Type B pancreatic cell (in vitro differentiated cells): ENCODE measurements around the gene CCDC85A. TPM values are rescaled to one million over a fixed set of nuclear protein-coding genes. Genes with fewer than 3 reads are reported as not detected.

Experiments used
- DNase-seq: peaks from one replicate; pipeline ENCODE4 v3.0.0; 2021; ENCODE audit warnings: mixed read lengths; ENCODE audit not compliant: unreplicated experiment; ENCODE audit errors: extremely low spot score
- H3K27ac Mint-ChIP-seq: 2 replicates; pipeline ENCODE4 v1.8.0; 2021; ENCODE audit warnings: mild to moderate bottlenecking, mixed read lengths
- H3K27me3 Mint-ChIP-seq: 2 replicates; pipeline ENCODE4 v1.8.0; 2021; ENCODE audit warnings: mixed read lengths
- H3K36me3 Mint-ChIP-seq: 2 replicates; pipeline ENCODE4 v1.8.0; 2021; ENCODE audit warnings: mixed read lengths
- H3K4me1 Mint-ChIP-seq: one replicate; pipeline ENCODE4 v1.8.0; 2021; ENCODE audit warnings: mixed read lengths; ENCODE audit not compliant: unreplicated experiment
- H3K4me3 Mint-ChIP-seq: 2 replicates; pipeline ENCODE4 v1.8.0; 2021; ENCODE audit warnings: mild to moderate bottlenecking, mixed read lengths
- H3K9me3 Mint-ChIP-seq: 2 replicates; pipeline ENCODE4 v1.8.0; 2021; ENCODE audit warnings: mixed read lengths
- CTCF ChIP-seq: fragments of 200-600 bp; sonication (generic); conservative IDR thresholded peaks from 2 replicates; pipeline ENCODE4 v1.5.0; 2021; ENCODE audit warnings: antibody characterized with exemption, mild to moderate bottlenecking
- total RNA-seq: library from RNA; stranded (reverse); gene quantifications from 2 replicates; pipeline ENCODE4 v1.2.1, GENCODE V29; 2021; ENCODE audit warnings: low replicate concordance

CCDC85A gene
- total RNA-seq, 1 donor from 2014 or later: 2.1 TPM

- Mint-ChIP-seq H3K9me3 (no peaks in the 10 kb centered on the region), H3K36me3 (no peaks in the 10 kb centered on the region), H3K4me3 (no peak overlapping the region), H3K27ac (no peak overlapping the region), H3K4me1 (no peaks in the 10 kb centered on the region), H3K27me3 (no peaks in the 10 kb centered on the region)
- DNase-seq: no peak
- no peak for TF ChIP-seq CTCF
These were observed 46.4 kb downstream of the CCDC85A start for GRCh38 chr2:56230156-56230555.

DNA sequence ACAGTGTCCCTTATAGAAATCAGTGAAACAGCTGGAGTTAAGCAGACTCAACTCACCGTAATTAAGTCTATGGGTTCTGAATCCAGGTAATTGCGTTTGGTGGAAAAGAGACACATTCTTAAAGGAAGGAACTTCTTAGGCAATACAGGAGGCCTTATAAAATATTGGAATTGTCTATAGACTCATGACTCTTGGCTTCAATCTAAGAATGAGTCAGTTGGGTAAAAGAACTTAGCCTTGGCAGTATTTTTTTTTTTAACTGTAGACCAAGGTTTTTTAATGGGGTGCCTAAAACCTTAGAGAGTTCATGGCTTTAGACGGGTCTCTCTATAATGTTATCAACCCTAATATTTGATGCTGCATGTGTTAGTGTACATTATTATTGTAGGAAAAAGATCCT, 47.6 kb downstream of the CCDC85A start:
- no peaks in the 10 kb centered on the region for H3K9me3 Mint-ChIP-seq
- DNase-seq: no peak
- H3K27me3 Mint-ChIP-seq: no peaks in the 10 kb centered on the region
- H3K4me3 Mint-ChIP-seq: no peak overlapping the region
- H3K36me3 Mint-ChIP-seq: no peaks in the 10 kb centered on the region
- H3K27ac Mint-ChIP-seq: no peak overlapping the region
- no peaks in the 10 kb centered on the region for H3K4me1 Mint-ChIP-seq
- no peak for TF ChIP-seq CTCF

DNA sequence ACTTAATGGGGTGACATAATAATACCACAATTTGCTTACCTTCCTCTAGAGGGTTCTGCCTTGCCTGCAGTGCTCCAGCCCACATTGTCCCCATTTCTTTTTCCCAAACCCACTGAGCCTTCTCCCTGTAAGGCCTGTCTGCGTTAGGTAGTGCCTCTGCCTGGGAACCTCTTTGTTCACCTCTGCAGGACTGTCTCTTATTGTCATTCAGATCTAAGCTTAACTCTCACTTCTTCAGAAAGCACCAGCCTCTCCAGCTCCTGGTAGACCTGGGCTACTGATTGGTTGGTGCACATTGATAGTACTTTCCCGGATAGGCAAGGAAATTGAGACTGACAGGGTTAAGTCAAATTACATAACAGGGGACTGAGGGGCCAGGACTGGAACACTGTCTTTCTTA, 49.1 kb downstream of the CCDC85A start:
- Mint-ChIP-seq H3K4me3 (no peak overlapping the region), H3K27me3 (no peaks in the 10 kb centered on the region), H3K36me3 (no peaks in the 10 kb centered on the region), H3K27ac (no peak overlapping the region), H3K9me3 (no peaks in the 10 kb centered on the region), H3K4me1 (no peaks in the 10 kb centered on the region)
- DNase-seq: no peak
- TF ChIP-seq CTCF: no peak

- Mint-ChIP-seq H3K9me3 (no peaks in the 10 kb centered on the region), H3K4me3 (no peak overlapping the region), H3K27me3 (no peaks in the 10 kb centered on the region), H3K27ac (no peak overlapping the region), H3K4me1 (no peaks in the 10 kb centered on the region), H3K36me3 (no peaks in the 10 kb centered on the region)
- DNase-seq: no peak
- no peak for TF ChIP-seq CTCF
These were observed 50.5 kb downstream of the CCDC85A start for GRCh38 chr2:56234241-56234640.

- Mint-ChIP-seq H3K36me3 (no peaks in the 10 kb centered on the region), H3K27ac (no peak overlapping the region), H3K4me1 (no peaks in the 10 kb centered on the region), H3K9me3 (peaks cover 3% of the 10 kb centered on the region), H3K27me3 (no peaks in the 10 kb centered on the region), H3K4me3 (no peak overlapping the region)
- DNase-seq: no peak
- no peak for TF ChIP-seq CTCF
These were observed 55.2 kb downstream of the CCDC85A start for GRCh38 chr2:56239030-56239429.

- Mint-ChIP-seq H3K4me3 (no peak overlapping the region), H3K27ac (no peak overlapping the region), H3K27me3 (no peaks in the 10 kb centered on the region), H3K9me3 (peaks cover 3% of the 10 kb centered on the region), H3K4me1 (no peaks in the 10 kb centered on the region), H3K36me3 (no peaks in the 10 kb centered on the region)
- DNase-seq: no peak
- no peak for TF ChIP-seq CTCF
These were observed 55.6 kb downstream of the CCDC85A start for GRCh38 chr2:56239437-56239836.
